C4-2B (cell line): ENCODE measurements around the gene PAQR4.

ENCODE experiments used
- H3K27ac ChIP-seq: fragments of 450-650 bp; 2 replicates; pipeline ENCODE4 v1.5.1; 2017
- ZFX ChIP-seq: fragments of 450-650 bp; IDR thresholded peaks from 2 replicates; pipeline ENCODE4 v1.6.1; 2017
- TF ChIP-seq, protein P1 (sequence below): fragments of 450-650 bp; conservative IDR thresholded peaks from 2 replicates; pipeline ENCODE4 v1.5.1; 2017; ENCODE audit warnings: mild to moderate bottlenecking

Gene PAQR4

DNA sequence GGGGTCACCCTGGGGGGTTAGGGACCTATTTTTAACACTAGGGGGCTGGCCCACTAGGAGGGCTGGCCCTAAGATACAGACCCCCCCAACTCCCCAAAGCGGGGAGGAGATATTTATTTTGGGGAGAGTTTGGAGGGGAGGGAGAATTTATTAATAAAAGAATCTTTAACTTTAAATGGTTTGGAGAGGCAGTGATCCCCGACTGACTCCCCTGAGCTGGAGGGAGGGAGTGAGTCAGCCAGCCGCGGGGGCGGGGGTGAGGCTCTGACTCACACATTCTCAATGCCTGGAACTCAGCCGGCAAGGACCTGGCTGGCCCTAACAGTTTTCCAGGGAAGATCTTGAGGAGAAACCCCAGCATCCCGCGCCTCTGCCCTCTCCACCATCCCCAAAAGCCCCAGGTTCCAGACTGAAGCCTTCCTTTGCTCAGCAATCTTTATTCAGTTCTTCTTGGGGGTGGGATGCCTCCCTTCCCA lies 53.1 kb downstream of the PAQR4 start:
- H3K27ac ChIP-seq = peak overlapping the region; percentile 69; the same call in 1 of the 2 replicates
- TF ChIP-seq ZFX = no peak
- TF ChIP-seq, protein P1, sequence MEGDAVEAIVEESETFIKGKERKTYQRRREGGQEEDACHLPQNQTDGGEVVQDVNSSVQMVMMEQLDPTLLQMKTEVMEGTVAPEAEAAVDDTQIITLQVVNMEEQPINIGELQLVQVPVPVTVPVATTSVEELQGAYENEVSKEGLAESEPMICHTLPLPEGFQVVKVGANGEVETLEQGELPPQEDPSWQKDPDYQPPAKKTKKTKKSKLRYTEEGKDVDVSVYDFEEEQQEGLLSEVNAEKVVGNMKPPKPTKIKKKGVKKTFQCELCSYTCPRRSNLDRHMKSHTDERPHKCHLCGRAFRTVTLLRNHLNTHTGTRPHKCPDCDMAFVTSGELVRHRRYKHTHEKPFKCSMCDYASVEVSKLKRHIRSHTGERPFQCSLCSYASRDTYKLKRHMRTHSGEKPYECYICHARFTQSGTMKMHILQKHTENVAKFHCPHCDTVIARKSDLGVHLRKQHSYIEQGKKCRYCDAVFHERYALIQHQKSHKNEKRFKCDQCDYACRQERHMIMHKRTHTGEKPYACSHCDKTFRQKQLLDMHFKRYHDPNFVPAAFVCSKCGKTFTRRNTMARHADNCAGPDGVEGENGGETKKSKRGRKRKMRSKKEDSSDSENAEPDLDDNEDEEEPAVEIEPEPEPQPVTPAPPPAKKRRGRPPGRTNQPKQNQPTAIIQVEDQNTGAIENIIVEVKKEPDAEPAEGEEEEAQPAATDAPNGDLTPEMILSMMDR = no peak

DNA sequence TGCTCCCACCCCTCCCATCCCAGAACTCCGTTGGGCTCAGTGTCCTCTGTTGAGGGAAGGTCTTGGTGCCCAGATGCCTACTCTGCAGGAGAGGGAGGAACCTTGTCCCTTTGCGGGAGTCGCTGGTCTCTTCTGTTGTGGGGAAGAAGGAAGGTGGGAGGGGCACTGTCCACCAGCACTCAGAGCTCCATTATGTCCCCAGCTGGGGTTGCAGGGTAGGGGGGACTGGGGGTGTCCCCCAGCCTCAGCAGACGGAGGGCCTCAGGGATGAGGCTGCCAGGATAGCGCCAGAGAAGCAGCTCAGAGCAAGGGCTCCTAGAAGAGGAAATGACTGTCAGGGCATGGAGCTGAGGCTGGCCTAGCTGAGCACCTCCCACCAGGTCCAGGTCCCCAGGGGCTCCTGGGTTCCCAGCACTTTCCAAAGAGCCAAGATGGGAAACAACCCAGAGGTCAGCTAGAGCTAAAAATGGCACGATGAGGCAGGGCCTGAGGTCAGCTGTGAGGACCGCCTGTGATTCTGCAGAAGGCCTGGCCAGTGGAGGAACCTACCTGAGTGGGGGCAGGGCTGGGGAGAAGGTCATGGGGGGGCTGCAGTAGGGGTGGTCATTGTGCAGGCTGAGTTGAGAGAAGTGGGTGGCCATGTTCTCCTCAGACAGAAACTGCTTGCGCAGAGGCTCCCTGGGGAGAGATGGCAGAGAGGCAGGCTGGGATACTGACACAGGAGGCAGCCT lies 53.7 kb downstream of the PAQR4 start:
- TF ChIP-seq, protein P1 = no peak
- TF ChIP-seq ZFX = no peak
- peak overlapping the region; percentile 85 for H3K27ac ChIP-seq
